HG03108 (cell line): ENCODE data around the gene KLHDC7A.
"Not testable (repeated sequence)": the region's sequence is repeated elsewhere in the genome, so short reads cannot be mapped to it uniquely, and the experiment has no call there.

ENCODE experiments used
- ATAC-seq: cut with Tn5 transposase; IDR thresholded peaks from one replicate; pipeline ENCODE4 v1.9.1; 2021; ENCODE audit warnings: moderate library complexity; ENCODE audit not compliant: unreplicated experiment

KLHDC7A gene

DNA sequence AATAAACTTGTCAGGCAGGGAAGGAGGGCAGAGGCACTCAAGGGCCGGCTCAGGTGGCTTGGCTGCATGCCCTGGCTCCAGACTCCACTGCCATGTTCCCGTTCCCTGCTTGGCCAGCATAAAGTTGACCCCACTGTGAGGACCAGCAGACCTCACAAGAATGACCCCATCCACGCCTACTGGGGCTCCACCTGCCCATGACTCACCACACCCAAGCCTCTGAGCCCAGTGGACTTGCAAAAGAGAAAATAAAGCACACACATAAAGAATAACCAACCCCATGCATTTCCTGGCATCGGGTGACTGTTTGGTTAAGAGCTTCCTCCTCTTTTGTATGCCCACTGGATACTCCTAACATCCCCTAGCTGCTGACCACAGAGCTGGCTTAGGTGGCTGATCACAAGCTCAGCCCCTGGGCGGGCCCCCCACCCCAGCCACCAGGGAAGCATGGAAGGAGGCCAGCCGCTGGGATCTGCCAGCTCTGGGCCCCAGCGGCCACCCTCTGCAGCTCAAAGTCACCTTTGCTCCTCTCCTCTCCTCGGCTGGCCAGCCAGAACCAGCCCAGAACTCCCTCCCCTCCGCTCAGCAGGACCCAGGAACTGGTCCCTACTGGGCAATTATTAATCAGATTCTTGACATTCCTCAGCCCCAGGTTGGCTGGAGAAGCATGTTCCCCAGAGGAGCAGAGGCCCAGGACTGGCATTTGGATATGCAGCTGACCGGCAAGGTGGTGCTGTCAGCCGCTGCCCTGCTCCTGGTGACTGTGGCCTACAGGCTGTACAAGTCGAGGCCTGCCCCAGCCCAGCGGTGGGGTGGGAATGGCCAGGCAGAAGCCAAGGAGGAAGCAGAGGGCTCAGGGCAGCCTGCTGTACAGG is at the start of gene KLHDC7A:
Gene KLHDC7A (plus strand): TSS at position 616 of the 875 bp plus-strand sequence. CDS start 52 bp downstream, at position 668.
- ATAC-seq, result no peak

- ATAC-seq, result no peak
Observed at GRCh38 chr1:18434041-18434440, 46.7 kb upstream of the KLHDC7A start.

GRCh38 chr1:18440385-18441226 is 40.1 kb upstream of the KLHDC7A start:
- ATAC-seq, result no peak

DNA sequence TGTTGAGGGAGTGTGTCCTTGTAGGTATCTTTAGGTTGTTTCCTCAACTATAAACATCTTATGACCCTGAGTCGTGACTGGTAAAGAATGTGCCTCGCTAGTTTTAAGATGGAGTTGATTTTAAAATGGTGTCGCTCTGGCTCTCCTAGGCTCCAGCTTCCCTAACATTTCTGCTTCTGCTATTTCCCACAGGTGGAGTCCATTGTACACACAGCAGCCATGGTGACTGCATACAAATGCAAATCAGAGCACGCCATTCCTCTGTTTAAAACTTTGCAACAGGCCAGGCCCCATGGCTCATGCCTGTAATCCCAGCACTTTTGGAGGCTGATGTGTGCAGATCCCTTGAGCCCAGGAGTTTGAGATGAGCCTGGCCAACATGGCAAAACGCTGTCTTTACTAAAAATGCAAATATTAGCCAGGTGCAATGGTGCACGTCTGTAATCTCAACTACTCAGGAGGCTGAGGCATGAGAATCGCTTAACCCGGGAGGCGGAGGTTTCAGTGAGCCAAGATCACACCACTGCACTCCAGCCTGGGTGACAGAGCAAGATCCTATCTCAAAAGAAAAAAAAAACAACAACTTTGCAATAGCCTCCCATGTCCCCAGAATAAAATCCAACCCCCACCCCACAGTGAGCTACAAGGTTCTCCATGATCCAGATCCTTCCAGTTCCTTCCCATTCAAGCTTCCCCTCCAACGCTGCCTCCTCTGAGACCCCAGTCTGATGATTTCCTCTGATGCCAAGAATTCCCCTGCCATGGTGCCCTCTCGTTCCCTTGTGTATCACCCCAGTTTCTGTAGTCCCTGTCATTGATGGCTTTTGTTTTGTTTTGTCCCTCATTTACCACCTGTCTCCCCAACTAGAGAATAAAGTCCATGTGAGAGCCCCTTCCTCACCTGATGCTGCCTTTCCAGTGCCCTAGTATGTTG is 36.9 kb upstream of the KLHDC7A start:
- ATAC-seq, result no peak

- ATAC-seq, result no peak
Observed at GRCh38 chr1:18444563-18444962, 36.2 kb upstream of the KLHDC7A start.

GRCh38 chr1:18446751-18447150 is 34.0 kb upstream of the KLHDC7A start:
- ATAC-seq, result no peak

- ATAC-seq, result no peak
Observed at GRCh38 chr1:18447509-18448220, 33.1 kb upstream of the KLHDC7A start.

GRCh38 chr1:18448889-18449288 is 31.8 kb upstream of the KLHDC7A start:
- no peak for ATAC-seq

- ATAC-seq, result no peak
Observed at GRCh38 chr1:18452550-18452949, 28.2 kb upstream of the KLHDC7A start.

DNA sequence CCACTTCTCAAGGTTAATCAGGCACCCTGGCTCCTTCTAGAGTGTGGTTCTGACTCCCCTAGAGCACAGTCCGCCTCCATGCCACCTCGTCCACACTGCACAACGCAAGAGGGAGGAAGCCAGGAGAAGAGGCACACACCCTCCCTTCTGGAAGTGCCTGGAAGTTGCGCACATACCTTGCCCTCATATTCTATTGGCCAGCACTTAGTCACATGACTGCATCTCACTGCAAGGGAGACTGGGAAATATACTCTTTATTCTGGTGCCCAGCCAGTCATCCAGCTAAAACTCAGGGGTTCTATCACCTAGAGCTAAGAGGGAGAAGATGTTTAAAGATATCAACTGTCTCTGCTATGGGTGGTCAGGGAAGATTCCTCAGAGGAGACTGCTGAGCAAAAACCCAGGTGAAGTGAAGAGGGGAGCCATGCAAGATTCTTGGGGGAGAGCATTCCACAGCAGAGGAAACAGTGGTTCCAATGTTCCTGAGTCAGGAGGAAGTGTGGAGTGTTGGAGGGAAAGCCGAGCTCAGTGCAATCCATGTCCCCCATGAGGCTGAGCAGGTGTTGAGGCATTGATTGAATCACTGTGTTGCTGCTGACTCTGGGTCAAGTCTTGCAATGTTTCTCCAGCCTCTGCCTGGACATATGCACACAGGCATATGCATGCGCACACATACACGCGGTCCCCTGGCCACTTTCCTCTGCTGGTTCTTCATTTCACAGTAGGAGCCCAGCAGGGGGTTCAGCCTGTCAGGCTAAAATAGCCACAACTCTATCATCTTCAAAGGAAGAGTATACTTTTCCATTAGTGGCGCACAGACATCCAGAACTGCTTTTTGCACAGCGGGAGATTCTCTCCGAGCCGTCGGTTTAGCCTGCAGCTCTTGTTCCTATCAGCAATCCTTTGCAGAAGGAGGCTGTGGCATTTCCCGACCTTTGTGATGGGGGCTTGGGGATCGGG is 22.3 kb upstream of the KLHDC7A start:
- ATAC-seq, result no peak

GRCh38 chr1:18461656-18462055 is 19.1 kb upstream of the KLHDC7A start:
- ATAC-seq, result no peak

- ATAC-seq, result not testable (repeated sequence)
Observed at GRCh38 chr1:18462517-18462916, 18.2 kb upstream of the KLHDC7A start.

- no peak for ATAC-seq
Observed at GRCh38 chr1:18463063-18463462, 17.7 kb upstream of the KLHDC7A start.

DNA sequence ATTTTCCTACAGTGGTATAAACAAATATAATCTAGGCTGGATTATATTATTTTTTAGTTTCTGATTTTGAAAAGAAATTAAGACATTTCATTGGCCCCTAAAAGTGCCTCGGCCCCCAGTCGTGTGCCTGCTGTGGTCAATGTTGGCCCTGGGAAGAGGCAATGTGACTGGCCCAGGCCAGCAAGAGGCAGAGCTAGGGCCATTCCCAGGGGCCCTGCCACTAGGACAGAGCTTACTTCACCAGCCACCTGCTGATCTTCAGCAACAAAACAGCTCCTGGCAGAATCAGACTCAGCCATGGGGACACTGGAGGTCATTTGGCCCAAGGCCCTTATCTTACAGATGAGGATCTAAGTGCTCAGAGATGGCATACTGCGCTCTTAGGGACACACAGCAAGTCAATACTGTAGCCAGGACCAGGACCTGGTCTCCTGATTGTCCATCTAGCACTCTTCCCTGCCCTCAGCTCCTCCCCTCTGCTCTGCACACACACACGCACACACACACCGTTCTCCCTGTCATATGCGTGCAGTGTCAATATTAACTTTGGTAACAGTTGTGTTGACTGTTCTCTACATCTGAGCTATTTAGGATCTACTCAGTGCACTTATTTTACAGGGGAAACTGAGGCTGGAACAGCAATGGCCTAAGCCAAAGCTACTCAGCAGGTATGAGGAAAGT is 16.6 kb upstream of the KLHDC7A start:
- no peak for ATAC-seq

DNA sequence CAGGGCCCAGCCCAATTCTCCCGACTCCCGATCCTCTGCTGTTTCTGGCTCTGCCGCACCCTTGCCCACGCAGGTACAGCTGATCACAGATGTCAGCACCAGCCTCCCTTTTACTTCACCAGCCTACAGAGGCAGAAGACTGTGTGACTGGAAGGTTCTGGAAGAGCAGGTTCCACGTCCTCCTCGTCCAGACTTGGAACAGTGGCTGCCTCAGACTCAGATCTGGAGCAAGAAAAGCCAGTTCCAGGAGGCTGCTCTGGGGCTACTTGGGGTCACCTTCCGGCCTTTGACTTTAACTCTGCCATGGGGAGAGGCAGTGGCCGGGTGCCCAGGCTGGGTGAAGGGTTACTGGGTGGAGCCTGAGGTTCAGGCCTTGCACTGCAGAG is 16.1 kb upstream of the KLHDC7A start:
- no peak for ATAC-seq

- ATAC-seq, result no peak
Observed at GRCh38 chr1:18466676-18467075, 14.1 kb upstream of the KLHDC7A start.

GRCh38 chr1:18468570-18468969 is 12.2 kb upstream of the KLHDC7A start:
- ATAC-seq, result no peak

- ATAC-seq, result no peak
Observed at GRCh38 chr1:18469514-18469913, 11.2 kb upstream of the KLHDC7A start.
